Tibial artery (tissue), 4 donors: ENCODE data around the gene HECTD4.
"Not testable (repeated sequence)": the region's sequence is repeated elsewhere in the genome, so short reads cannot be mapped to it uniquely, and the experiment has no call there.

ENCODE experiments used
- DNase-seq, 2 donors: peaks; one replicate each; pipeline ENCODE4 v3.0.0-alpha.2; 2019
- H3K27ac ChIP-seq, 2 donors: fragments of 200-600 bp; sonication (generic) in 1 of 2; 1 replicate in 1 of 2; 2 replicates in 1 of 2; pipeline ENCODE4 v1.5.1; 2018 to 2019; ENCODE audit warnings: mild to moderate bottlenecking in 1 of 2
- H3K27me3 ChIP-seq, 2 donors: fragments of 200-600 bp; sonication (generic) in 1 of 2; one replicate each; pipeline versions ENCODE4 v1.5.1 to v1.6.0; 2016 to 2019
- H3K36me3 ChIP-seq, 3 donors: fragments of 200-600 bp; sonication (generic) in 2 of 3; one replicate each; pipeline ENCODE4 v1.5.1; 2016 to 2019; ENCODE audit warnings: mild to moderate bottlenecking in 2 of 3
- H3K4me1 ChIP-seq, 4 donors: fragments of 200-600 bp; sonication (generic) in 2 of 4; 1 replicate in 3 of 4; 2 replicates in 1 of 4; pipeline ENCODE4 v1.5.1; 2016 to 2019
- H3K4me3 ChIP-seq, 2 donors: fragments of 200-600 bp; sonication (generic) in 1 of 2; 1 replicate in 1 of 2; 2 replicates in 1 of 2; pipeline ENCODE4 v1.5.1; 2018 to 2019; ENCODE audit warnings: mild to moderate bottlenecking in 2 of 2
- H3K9me3 ChIP-seq, 3 donors: fragments of 200-600 bp; sonication (generic) in 1 of 3; one replicate each; pipeline ENCODE4 v1.5.1; 2016 to 2019
- intact Hi-C: fragments of 100-400 bp; cut with DNase I; formaldehyde crosslinking; loops from one replicate; pipeline ENCODE4 v1.15.0; 2023; ENCODE audit warnings: low total_unique reads
- TF ChIP-seq, protein P1 (sequence below), 2 experiments: fragments of 200-600 bp in 1 of 2; fragments of 450-650 bp in 1 of 2; IDR thresholded peaks; one replicate each; pipeline ENCODE4 v1.5.1; 2017 to 2019; ENCODE audit warnings: antibody characterized with exemption in 2 of 2, mild to moderate bottlenecking in 1 of 2, moderate library complexity in 1 of 2

The HECTD4 gene

GRCh38 chr12:112233242-112233641, 149.0 kb downstream of the HECTD4 start:
- intact Hi-C loops: no loop called here
- DNase-seq: no peak
- Histone ChIP-seq H3K27ac (no peak overlapping the region), H3K9me3 (no peaks in the 10 kb centered on the region), H3K4me1 (no peaks in the 10 kb centered on the region), H3K27me3 (no peaks in the 10 kb centered on the region), H3K4me3 (no peak overlapping the region), H3K36me3 (peaks cover 81 to 95% (median 92%) of the 10 kb centered on the region in 3 donors)
- TF ChIP-seq, protein P1, sequence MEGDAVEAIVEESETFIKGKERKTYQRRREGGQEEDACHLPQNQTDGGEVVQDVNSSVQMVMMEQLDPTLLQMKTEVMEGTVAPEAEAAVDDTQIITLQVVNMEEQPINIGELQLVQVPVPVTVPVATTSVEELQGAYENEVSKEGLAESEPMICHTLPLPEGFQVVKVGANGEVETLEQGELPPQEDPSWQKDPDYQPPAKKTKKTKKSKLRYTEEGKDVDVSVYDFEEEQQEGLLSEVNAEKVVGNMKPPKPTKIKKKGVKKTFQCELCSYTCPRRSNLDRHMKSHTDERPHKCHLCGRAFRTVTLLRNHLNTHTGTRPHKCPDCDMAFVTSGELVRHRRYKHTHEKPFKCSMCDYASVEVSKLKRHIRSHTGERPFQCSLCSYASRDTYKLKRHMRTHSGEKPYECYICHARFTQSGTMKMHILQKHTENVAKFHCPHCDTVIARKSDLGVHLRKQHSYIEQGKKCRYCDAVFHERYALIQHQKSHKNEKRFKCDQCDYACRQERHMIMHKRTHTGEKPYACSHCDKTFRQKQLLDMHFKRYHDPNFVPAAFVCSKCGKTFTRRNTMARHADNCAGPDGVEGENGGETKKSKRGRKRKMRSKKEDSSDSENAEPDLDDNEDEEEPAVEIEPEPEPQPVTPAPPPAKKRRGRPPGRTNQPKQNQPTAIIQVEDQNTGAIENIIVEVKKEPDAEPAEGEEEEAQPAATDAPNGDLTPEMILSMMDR (IDR thresholded peaks at IDR 0.05): no peak

GRCh38 chr12:112230136-112230535, 152.1 kb downstream of the HECTD4 start:
- Histone ChIP-seq H3K9me3 (no peaks in the 10 kb centered on the region), H3K4me3 (no peak overlapping the region), H3K4me1 (no peaks in the 10 kb centered on the region), H3K36me3 (peaks cover 72 to 92% (median 87%) of the 10 kb centered on the region in 3 donors), H3K27ac (no peak overlapping the region), H3K27me3 (no peaks in the 10 kb centered on the region)
- intact Hi-C loops: no loop called here
- no peak for DNase-seq
- TF ChIP-seq, protein P1 (IDR thresholded peaks at IDR 0.05): no peak

DNA sequence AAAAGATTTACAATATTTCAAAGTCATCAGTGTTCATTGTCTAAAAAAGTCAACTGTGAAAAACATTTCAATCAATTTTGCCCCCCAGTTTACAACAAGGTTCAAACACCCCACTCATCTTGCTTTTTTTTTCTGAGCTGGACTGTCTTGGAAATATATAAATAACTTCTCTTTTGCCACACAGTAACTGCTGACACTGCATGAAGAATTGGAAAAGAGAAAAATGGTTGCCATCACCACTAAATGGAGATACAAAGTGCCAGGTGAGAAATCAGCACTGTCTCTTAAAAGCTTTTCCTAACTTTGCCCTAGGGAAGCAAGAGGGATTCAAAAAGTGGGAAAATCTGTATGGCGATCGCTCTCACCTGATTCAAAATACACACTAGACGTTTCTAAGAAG, 155.5 kb downstream of the HECTD4 start:
- Histone ChIP-seq H3K27ac (no peak overlapping the region), H3K4me1 (no peaks in the 10 kb centered on the region), H3K36me3 (peaks cover 62 to 87% (median 81%) of the 10 kb centered on the region in 3 donors), H3K4me3 (no peak overlapping the region), H3K9me3 (no peaks in the 10 kb centered on the region), H3K27me3 (no peaks in the 10 kb centered on the region)
- no peak for DNase-seq
- TF ChIP-seq, protein P1 (IDR thresholded peaks at IDR 0.05): no peak
- intact Hi-C loops: no loop called here

GRCh38 chr12:112220628-112221027, 161.6 kb downstream of the HECTD4 start:
- H3K4me1 ChIP-seq, intact Hi-C loops, H3K9me3 ChIP-seq, DNase-seq, H3K27ac ChIP-seq, H3K27me3 ChIP-seq, H3K4me3 ChIP-seq: not testable (repeated sequence)
- peaks cover 32 to 77% (median 60%) of the 10 kb centered on the region in 3 donors for H3K36me3 ChIP-seq

GRCh38 chr12:112219195-112219594, 163.0 kb downstream of the HECTD4 start:
- Histone ChIP-seq H3K4me1 (peaks cover 0 to 7% (median 0%) of the 10 kb centered on the region in 4 donors), H3K27me3 (no peaks in the 10 kb centered on the region), H3K9me3 (no peaks in the 10 kb centered on the region), H3K36me3 (peaks cover 32 to 84% (median 67%) of the 10 kb centered on the region in 3 donors), H3K4me3 (no peak overlapping the region), H3K27ac (no peak overlapping the region)
- DNase-seq: no peak
- TF ChIP-seq, protein P1 (IDR thresholded peaks at IDR 0.05): no peak
- intact Hi-C loops: no loop called here

GRCh38 chr12:112218150-112218549, 164.1 kb downstream of the HECTD4 start:
- no peak for DNase-seq
- Histone ChIP-seq H3K27ac (no peak overlapping the region), H3K4me3 (no peak overlapping the region), H3K27me3 (no peaks in the 10 kb centered on the region), H3K36me3 (peaks cover 37 to 85% (median 70%) of the 10 kb centered on the region in 3 donors), H3K9me3 (no peaks in the 10 kb centered on the region), H3K4me1 (peaks cover 0 to 7% (median 0%) of the 10 kb centered on the region in 4 donors)
- TF ChIP-seq, protein P1 (IDR thresholded peaks at IDR 0.05): no peak
- intact Hi-C loops: no loop called here
